Erythroblast (primary cell): ENCODE data around the gene TBRG4.

Source experiments
- GATA1 ChIP-seq: IDR thresholded peaks from 2 replicates; pipeline ENCODE4 v1.6.1; 2011; ENCODE audit warnings: low read depth, mild to moderate bottlenecking, control low read depth, low read length, moderate library complexity
- POLR2A ChIP-seq: IDR thresholded peaks from 2 replicates; pipeline ENCODE4 v1.6.1; 2011; ENCODE audit warnings: mild to moderate bottlenecking, low read length

DNA sequence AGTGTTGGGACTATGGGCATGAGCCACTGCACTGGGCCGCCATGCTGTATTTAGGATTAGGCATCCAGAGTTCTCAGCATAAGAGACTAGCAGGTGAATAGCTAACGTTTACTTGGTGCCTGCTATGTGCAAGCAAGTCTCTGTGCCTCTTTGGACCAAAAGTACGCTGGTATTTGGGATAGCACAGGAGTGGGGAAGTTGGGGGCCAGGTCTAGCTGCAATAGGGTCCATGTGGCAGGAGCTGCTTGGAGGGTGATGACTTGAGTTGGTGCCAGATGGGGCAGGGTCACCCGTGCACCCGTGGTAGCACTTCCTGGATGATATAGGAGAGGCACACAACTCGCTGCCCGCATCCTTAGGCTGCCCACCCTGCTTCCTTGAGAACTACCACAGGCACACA lies 45.1 kb downstream of the TBRG4 start:
- no peak for TF ChIP-seq POLR2A
- no peak for TF ChIP-seq GATA1
